ENCODE measurements around the gene FBL. TPM values are rescaled to one million over a fixed set of nuclear protein-coding genes. Genes with fewer than 3 reads are reported as not detected.
"Not testable (repeated sequence)": the region's sequence is repeated elsewhere in the genome, so short reads cannot be mapped to it uniquely, and the experiment has no call there.

Gene FBL
- polyA plus RNA-seq (ENCODE audit: insufficient read length in 4 of 4): 100 to 1,000 TPM; 285 to 358 (median 326) TPM

- peak; percentile 77 to 86 (median 84) for DNase-seq (ENCODE audit: low read depth in 4 of 4, low spot score in 3 of 4)
Observed at GRCh38 chr19:39845933-39846677, at the start of gene FBL. TSS of gene FBL (minus strand) at chr19:39846379. CDS start at chr19:39846300, 79 bp downstream.

GRCh38 chr19:39895096-39895495, 48.9 kb upstream of the FBL start:
- not testable (repeated sequence) for DNase-seq (ENCODE audit: low read depth in 4 of 4, low spot score in 3 of 4)

GRCh38 chr19:39894236-39894606, 48.0 kb upstream of the FBL start:
- DNase-seq (ENCODE audit: low read depth in 4 of 4, low spot score in 3 of 4): not testable (repeated sequence)

- DNase-seq (ENCODE audit: low read depth in 4 of 4, low spot score in 3 of 4): not testable (repeated sequence)
Observed at GRCh38 chr19:39893366-39894235, 47.4 kb upstream of the FBL start.

GRCh38 chr19:39892506-39892902, 46.3 kb upstream of the FBL start:
- DNase-seq (ENCODE audit: low read depth in 4 of 4, low spot score in 3 of 4): not testable (repeated sequence)

- DNase-seq (ENCODE audit: low read depth in 4 of 4, low spot score in 3 of 4): not testable (repeated sequence)
Observed at GRCh38 chr19:39891660-39892505, 45.7 kb upstream of the FBL start.

GRCh38 chr19:39890755-39891551, 44.8 kb upstream of the FBL start:
- DNase-seq (ENCODE audit: low read depth in 4 of 4, low spot score in 3 of 4): no peak

- not testable (repeated sequence) for DNase-seq (ENCODE audit: low read depth in 4 of 4, low spot score in 3 of 4)
Observed at GRCh38 chr19:39889872-39890754, 43.9 kb upstream of the FBL start.

- DNase-seq (ENCODE audit: low read depth in 4 of 4, low spot score in 3 of 4): not testable (repeated sequence)
Observed at GRCh38 chr19:39887456-39887951, 41.3 kb upstream of the FBL start.

GRCh38 chr19:39885821-39886554, 39.8 kb upstream of the FBL start:
- not testable (repeated sequence) for DNase-seq (ENCODE audit: low read depth in 4 of 4, low spot score in 3 of 4)

- DNase-seq (ENCODE audit: low read depth in 4 of 4, low spot score in 3 of 4): not testable (repeated sequence)
Observed at GRCh38 chr19:39884721-39885120, 38.5 kb upstream of the FBL start.

- DNase-seq (ENCODE audit: low read depth in 4 of 4, low spot score in 3 of 4): not testable (repeated sequence)
Observed at GRCh38 chr19:39882645-39883044, 36.5 kb upstream of the FBL start.

- not testable (repeated sequence) for DNase-seq (ENCODE audit: low read depth in 4 of 4, low spot score in 3 of 4)
Observed at GRCh38 chr19:39881495-39882110, 35.4 kb upstream of the FBL start.

- DNase-seq (ENCODE audit: low read depth in 4 of 4, low spot score in 3 of 4): not testable (repeated sequence)
Observed at GRCh38 chr19:39880241-39880640, 34.1 kb upstream of the FBL start.

- not testable (repeated sequence) for DNase-seq (ENCODE audit: low read depth in 4 of 4, low spot score in 3 of 4)
Observed at GRCh38 chr19:39879796-39880195, 33.6 kb upstream of the FBL start.

- DNase-seq (ENCODE audit: low read depth in 4 of 4, low spot score in 3 of 4): not testable (repeated sequence)
Observed at GRCh38 chr19:39878866-39879265, 32.7 kb upstream of the FBL start.

GRCh38 chr19:39878398-39878797, 32.2 kb upstream of the FBL start:
- no peak for DNase-seq (ENCODE audit: low read depth in 4 of 4, low spot score in 3 of 4)
